RWPE1 (cell line): ENCODE measurements around the gene NOD2.

ENCODE experiments used
- CTCF ChIA-PET: fragments of 350-600 bp; sonication (Branson Sonifier 250); formaldehyde crosslinking; extraction: SDS; loops from one replicate; lab custom pipeline; 2021; lab: Yijun Ruan, JAX
- POLR2A ChIA-PET: fragments of 400-600 bp; formaldehyde crosslinking; extraction: SDS; loops from one replicate; lab custom pipeline; 2020; ENCODE audit warnings: antibody characterized with exemption; ENCODE audit not compliant: low non-redundant PET; lab: Yijun Ruan, JAX
- DNase-seq: peaks from one replicate; pipeline ENCODE4 v3.0.0; 2012; ENCODE audit warnings: low spot score
- H3K27ac ChIP-seq: fragments of 450-650 bp; 2 replicates; pipeline ENCODE4 v1.5.1; 2017
- TF ChIP-seq, protein P1 (sequence below): fragments of 450-650 bp; conservative IDR thresholded peaks from 2 replicates; pipeline ENCODE4 v1.5.1; 2017; ENCODE audit warnings: low read depth, mild to moderate bottlenecking

NOD2 gene

DNA sequence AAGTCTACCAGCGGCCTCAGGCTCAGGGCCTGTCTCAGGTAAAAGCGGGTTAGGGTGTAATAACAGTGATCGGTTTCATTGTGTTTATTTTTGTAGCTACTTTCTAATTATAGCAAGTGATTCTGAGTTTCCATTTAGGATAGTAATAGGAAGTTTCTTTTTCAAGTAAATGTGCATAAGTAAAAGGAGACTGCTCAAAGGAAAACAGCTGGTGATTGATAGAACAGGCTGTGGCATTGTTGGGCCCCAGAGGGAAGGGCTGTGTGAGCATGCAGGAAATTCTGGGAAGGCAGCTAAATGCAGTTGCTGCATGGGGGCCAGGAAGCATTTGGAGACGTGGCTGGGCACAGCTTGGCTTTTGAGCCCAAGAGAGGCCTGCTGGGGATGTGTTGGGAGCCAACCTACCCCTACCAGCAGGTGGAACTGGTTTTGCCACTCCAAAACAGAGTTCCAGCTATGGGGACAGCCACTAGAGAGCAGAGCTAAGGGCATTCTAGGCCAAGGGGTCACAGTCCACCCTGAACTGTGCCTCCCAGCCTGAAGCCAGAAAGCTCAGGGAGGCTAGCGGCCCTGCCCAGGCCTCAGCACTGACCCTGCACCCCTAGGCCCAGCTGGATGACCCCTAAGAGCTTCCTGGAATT is 24.9 kb upstream of the NOD2 start:
- TF ChIP-seq, protein P1, sequence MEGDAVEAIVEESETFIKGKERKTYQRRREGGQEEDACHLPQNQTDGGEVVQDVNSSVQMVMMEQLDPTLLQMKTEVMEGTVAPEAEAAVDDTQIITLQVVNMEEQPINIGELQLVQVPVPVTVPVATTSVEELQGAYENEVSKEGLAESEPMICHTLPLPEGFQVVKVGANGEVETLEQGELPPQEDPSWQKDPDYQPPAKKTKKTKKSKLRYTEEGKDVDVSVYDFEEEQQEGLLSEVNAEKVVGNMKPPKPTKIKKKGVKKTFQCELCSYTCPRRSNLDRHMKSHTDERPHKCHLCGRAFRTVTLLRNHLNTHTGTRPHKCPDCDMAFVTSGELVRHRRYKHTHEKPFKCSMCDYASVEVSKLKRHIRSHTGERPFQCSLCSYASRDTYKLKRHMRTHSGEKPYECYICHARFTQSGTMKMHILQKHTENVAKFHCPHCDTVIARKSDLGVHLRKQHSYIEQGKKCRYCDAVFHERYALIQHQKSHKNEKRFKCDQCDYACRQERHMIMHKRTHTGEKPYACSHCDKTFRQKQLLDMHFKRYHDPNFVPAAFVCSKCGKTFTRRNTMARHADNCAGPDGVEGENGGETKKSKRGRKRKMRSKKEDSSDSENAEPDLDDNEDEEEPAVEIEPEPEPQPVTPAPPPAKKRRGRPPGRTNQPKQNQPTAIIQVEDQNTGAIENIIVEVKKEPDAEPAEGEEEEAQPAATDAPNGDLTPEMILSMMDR, result no peak
- ChIA-PET POLR2A (no interaction called here), CTCF (interaction anchor here (0.6 to 4.8 kb wide), 5 partner anchors 8 to 342 kb away, joined by 3 to 18 read pairs (median 4); no protein-coding TSS in a partner anchor)
- DNase-seq, result no peak
- no peak overlapping the region for H3K27ac ChIP-seq

DNA sequence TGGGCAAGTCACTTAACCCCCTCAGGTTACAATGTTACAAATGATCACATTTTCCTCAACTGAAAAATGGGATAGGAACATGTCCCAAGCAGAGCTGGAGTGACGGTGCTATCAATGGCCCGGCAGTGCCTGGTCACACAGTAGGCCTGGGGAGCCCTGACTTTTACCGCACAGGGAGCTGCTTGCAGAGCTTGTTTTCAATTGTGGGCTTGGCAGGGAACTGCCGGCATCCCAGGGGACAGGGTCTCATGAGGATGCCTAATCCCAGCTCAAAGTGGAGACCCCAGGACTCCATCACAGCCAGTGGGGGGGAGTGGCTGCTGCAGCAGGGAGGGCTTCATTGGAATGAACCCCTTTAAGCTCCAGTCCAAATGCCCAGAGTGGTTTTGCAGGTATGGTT is 23.7 kb upstream of the NOD2 start:
- TF ChIP-seq, protein P1, result no peak
- DNase-seq, result no peak
- CTCF ChIA-PET, result interaction anchor here (0.6 to 4.8 kb wide), 2 partner anchors 295 to 415 kb away, joined by 4 to 18 read pairs; no protein-coding TSS in a partner anchor
- H3K27ac ChIP-seq, result no peak overlapping the region
- POLR2A ChIA-PET, result no interaction called here

DNA sequence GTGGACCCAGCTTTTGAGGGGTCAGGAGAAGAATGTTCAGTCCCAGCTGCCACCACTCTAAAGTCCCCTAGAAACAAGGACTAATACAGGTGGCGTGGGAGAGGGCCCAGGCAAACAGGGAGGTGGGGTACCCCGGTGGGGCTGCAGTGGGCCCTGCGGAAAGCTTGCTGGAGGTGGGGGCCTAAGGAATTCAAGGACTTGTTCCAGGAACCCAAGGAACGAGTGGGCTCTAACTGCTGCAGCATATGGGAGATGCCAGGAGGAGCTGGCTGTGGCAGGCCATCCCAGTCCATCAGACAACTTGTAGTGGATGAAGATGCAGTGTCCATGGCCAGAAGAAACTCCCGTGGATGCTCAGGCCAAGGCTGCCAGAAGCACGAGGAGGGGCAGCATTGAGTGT is 22.9 kb upstream of the NOD2 start:
- TF ChIP-seq, protein P1, result no peak
- ChIA-PET POLR2A (no interaction called here), CTCF (interaction anchor here (0.6 to 4.8 kb wide), 4 partner anchors 88 to 645 kb away, joined by 4 to 18 read pairs (median 4); partner anchors contain the start of gene CNEP1R1)
- H3K27ac ChIP-seq, result no peak overlapping the region
- no peak for DNase-seq

DNA sequence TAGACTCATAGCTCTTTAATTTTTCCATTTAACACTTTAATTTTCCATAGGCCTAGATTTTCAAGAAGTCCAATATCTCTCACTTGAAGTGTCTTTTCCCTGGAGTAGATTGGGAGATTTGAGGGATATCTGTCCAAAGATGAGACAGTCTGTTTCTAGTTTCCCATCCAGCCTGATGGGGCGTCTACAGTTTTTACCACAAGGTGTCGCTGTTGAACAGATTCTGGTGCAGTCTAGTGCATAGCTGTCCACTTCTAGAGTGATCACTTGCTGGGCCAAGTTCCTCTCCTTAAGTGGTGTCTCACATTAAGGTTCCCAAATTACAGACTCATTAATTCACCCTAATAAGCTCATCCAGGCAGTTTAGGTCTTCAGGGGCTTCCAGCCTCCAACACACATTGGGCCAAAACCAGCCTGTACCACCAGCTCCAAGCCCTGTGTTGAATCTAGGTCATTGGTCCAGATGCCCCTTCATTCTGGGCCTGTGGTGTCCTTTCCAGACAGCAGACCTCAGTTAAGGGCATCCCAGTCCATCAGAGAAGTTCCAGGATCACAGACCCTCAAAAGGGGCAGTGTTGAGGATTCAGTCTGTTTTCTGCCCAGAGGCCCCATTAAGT is 21.7 kb upstream of the NOD2 start:
- POLR2A ChIA-PET, result interaction anchor here (0.5 kb wide), 1 partner anchor 15 kb away, joined by 5 read pairs; no protein-coding TSS in a partner anchor
- H3K27ac ChIP-seq, result no peak overlapping the region
- CTCF ChIA-PET, result interaction anchor here (0.6 to 1.1 kb wide), 7 partner anchors 77 to 566 kb away, joined by 3 to 6 read pairs (median 3); no protein-coding TSS in a partner anchor
- TF ChIP-seq, protein P1, result peak; percentile 39
- no peak for DNase-seq

DNA sequence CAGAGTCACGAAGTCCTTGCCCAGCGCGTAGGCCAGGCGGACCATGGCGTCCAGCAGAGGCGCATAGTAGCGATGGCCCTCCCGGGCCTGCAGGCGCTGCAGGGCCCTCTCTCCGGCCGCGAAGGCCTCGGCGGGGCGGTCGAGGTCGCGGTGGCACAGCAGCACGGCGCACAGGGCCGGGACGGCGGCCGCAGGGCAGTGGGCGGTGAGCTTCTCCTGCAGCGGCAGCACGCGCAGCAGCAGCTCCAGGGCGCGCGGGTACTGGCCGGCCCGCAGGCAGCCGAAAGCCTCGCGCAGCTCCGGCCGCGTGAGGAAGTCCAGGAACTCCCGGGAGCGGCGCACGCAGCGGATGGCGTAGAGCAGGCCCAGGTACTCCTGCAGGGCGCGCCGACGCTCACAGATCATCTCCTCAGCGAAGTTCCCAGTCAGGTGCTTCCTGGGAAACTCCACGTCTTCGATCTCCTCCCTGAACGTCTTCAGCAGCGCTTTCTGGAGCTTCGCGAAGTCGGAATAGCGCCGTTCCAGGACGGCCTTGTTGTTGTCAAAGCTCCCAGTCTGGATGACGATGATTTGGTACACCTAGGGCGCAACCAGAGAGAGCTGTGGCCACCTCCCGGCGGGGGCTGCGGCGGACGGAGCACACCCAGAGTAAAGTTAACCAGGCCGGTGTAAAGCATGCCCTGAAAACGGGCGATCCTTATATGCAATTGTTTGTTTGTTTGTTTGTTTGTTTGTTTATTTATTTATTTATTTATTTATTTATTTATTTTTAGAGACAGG is 19.7 kb upstream of the NOD2 start:
- H3K27ac ChIP-seq, result no peak overlapping the region
- DNase-seq, result no peak
- POLR2A ChIA-PET, result no interaction called here
- TF ChIP-seq, protein P1, result no peak
- CTCF ChIA-PET, result interaction anchor here (0.6 kb wide), 1 partner anchor 648 kb away, joined by 3 read pairs; no protein-coding TSS in a partner anchor

DNA sequence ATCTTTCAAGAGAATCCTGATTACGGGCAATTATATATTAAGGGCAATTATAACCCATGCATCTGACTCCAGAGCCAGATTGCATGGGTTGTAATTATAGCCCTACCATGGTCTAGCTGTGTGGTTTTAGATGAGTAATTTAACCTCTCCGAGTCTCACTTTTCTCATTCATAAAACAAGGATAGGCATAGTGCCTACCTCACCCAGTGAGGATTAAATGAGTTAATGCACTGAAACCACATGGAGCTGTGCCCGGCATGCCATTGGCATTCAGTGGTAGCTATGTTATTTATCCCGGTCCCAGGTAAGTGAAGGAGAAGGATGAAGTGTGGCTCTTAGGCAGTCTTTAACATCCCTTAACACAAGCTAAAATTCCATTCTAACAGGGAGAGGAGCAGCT is 18.6 kb upstream of the NOD2 start:
- no peak overlapping the region for H3K27ac ChIP-seq
- CTCF ChIA-PET, result interaction anchor here (0.5 to 1.3 kb wide), 4 partner anchors 9 to 534 kb away, joined by 3 to 8 read pairs (median 4); no protein-coding TSS in a partner anchor
- TF ChIP-seq, protein P1, result no peak
- no peak for DNase-seq
- POLR2A ChIA-PET, result no interaction called here
